OCI-LY7 (cell line): Measurements from ENCODE around the gene KRTAP5-8. TPM values are rescaled to one million over a fixed set of nuclear protein-coding genes. Genes with fewer than 3 reads are reported as not detected.

ENCODE experiments used
- BruUV-seq: library from RNA; stranded (reverse); fragments of 400-500 nt; replicated peaks from 2 replicates; lab custom pipeline; 2021; lab: Mats Ljungman, UMichigan
- CTCF ChIA-PET: fragments of 300-600 bp; sonication (Branson Sonifier 250); formaldehyde crosslinking; loops from one replicate; lab custom pipeline; 2022; ENCODE audit warnings: antibody characterized with exemption; ENCODE audit not compliant: unreplicated experiment; lab: Charles Lee
- POLR2A ChIA-PET: fragments of 300-600 bp; sonication (Branson Sonifier 250); formaldehyde crosslinking; loops from one replicate; lab custom pipeline; 2022; ENCODE audit warnings: antibody characterized with exemption; lab: Charles Lee
- DNase-seq: peaks from one replicate; pipeline ENCODE4 v3.0.0-alpha.2; 2015; ENCODE audit warnings: low spot score
- H2AFZ ChIP-seq: fragments of 200-600 bp; sonication (generic), shearing (Covaris generic); 2 replicates; pipeline ENCODE4 v1.6.1; 2014; ENCODE audit warnings: mild to moderate bottlenecking, antibody characterized with exemption, low read length, moderate library complexity
- H3K27ac ChIP-seq: fragments of 200-600 bp; sonication (generic); 2 replicates; pipeline ENCODE4 v1.5.1; 2014; ENCODE audit warnings: mixed run types, low read depth, mild to moderate bottlenecking, moderate library complexity, low read length, inconsistent platforms; ENCODE audit not compliant: poor library complexity, severe bottlenecking
- H3K36me3 ChIP-seq: fragments of 200-600 bp; sonication (generic); 2 replicates; pipeline ENCODE4 v1.6.1; 2014; ENCODE audit warnings: mild to moderate bottlenecking, antibody characterized with exemption, low read length, moderate library complexity, mixed read lengths; ENCODE audit not compliant: insufficient read depth
- H3K4me1 ChIP-seq: fragments of 200-600 bp; sonication (generic); 2 replicates; pipeline ENCODE4 v1.5.1; 2014; ENCODE audit warnings: mild to moderate bottlenecking, low read length; ENCODE audit not compliant: insufficient read depth, poor library complexity, severe bottlenecking
- H3K4me2 ChIP-seq: fragments of 200-600 bp; sonication (generic); 2 replicates; pipeline ENCODE4 v1.6.1; 2014; ENCODE audit warnings: mild to moderate bottlenecking, low read length
- H3K4me3 ChIP-seq: fragments of 200-600 bp; sonication (generic); 2 replicates; pipeline ENCODE4 v1.5.1; 2014; ENCODE audit warnings: mild to moderate bottlenecking, low read depth, low read length; ENCODE audit not compliant: poor library complexity, severe bottlenecking
- H3K79me2 ChIP-seq: fragments of 200-600 bp; sonication (generic); 2 replicates; pipeline ENCODE4 v1.6.1; 2016; ENCODE audit warnings: low read depth, mild to moderate bottlenecking, low read length, moderate library complexity, mixed read lengths; ENCODE audit not compliant: insufficient read depth
- H3K9me2 ChIP-seq: fragments of 200-600 bp; sonication (generic); 2 replicates; pipeline ENCODE4 v1.6.1; 2016; ENCODE audit warnings: mild to moderate bottlenecking, low read length, mixed read lengths; ENCODE audit not compliant: insufficient read depth
- H3K9me3 ChIP-seq: fragments of 200-600 bp; sonication (generic); 2 replicates; pipeline ENCODE4 v1.6.1; 2014; ENCODE audit warnings: mild to moderate bottlenecking, mixed run types, low read length, mixed read lengths
- H4K20me1 ChIP-seq: fragments of 200-600 bp; sonication (generic); 2 replicates; pipeline ENCODE4 v1.6.1; 2014; ENCODE audit warnings: mild to moderate bottlenecking, antibody characterized with exemption, low read length, moderate library complexity, mixed read lengths; ENCODE audit not compliant: insufficient read depth
- EZH2phosphoT487 ChIP-seq: fragments of 200-600 bp; sonication (generic); IDR thresholded peaks from 2 replicates; pipeline ENCODE4 v1.6.1; 2018; ENCODE audit warnings: low read depth, borderline replicate concordance, mild to moderate bottlenecking, mixed run types, antibody characterized with exemption, low read length, moderate library complexity, mixed read lengths
- intact Hi-C: fragments of 100-400 bp; cut with micrococcal nuclease; formaldehyde crosslinking; loops from one replicate; pipeline ENCODE4 v1.10.0; 2022; ENCODE audit not compliant: unreplicated experiment
- total RNA-seq, 2 experiments: library from RNA; depleted of rRNA in 1 of 2; stranded (reverse); fragments of >200 nt in 1 of 2; shearing (Covaris generic) in 1 of 2; gene quantifications; 2 replicates each; pipeline ENCODE4 v1.2.3, GENCODE V29; 2014 to 2022
- TF ChIP-seq, protein P1 (sequence below): fragments of 200-600 bp; sonication (generic); conservative IDR thresholded peaks from 2 replicates; pipeline ENCODE4 v1.5.1; 2014; ENCODE audit warnings: mild to moderate bottlenecking, antibody characterized with exemption, low read length, moderate library complexity, mixed read lengths

Gene KRTAP5-8
- total RNA-seq, 2 experiments from 2014 or later: not detected

- DNase-seq: no peak
- ChIA-PET POLR2A (no interaction called here), CTCF (no interaction called here)
- TF ChIP-seq EZH2phosphoT487: no peak
- TF ChIP-seq, protein P1, sequence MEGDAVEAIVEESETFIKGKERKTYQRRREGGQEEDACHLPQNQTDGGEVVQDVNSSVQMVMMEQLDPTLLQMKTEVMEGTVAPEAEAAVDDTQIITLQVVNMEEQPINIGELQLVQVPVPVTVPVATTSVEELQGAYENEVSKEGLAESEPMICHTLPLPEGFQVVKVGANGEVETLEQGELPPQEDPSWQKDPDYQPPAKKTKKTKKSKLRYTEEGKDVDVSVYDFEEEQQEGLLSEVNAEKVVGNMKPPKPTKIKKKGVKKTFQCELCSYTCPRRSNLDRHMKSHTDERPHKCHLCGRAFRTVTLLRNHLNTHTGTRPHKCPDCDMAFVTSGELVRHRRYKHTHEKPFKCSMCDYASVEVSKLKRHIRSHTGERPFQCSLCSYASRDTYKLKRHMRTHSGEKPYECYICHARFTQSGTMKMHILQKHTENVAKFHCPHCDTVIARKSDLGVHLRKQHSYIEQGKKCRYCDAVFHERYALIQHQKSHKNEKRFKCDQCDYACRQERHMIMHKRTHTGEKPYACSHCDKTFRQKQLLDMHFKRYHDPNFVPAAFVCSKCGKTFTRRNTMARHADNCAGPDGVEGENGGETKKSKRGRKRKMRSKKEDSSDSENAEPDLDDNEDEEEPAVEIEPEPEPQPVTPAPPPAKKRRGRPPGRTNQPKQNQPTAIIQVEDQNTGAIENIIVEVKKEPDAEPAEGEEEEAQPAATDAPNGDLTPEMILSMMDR: no peak
- Histone ChIP-seq H3K4me2 (no peak overlapping the region), H3K9me3 (no peaks in the 10 kb centered on the region), H3K36me3 (no peaks in the 10 kb centered on the region), H2AFZ (no peak overlapping the region), H3K4me1 (no peaks in the 10 kb centered on the region), H3K27ac (no peak overlapping the region), H3K4me3 (no peak overlapping the region), H3K9me2 (no peaks in the 10 kb centered on the region), H3K79me2 (no peaks in the 10 kb centered on the region), H4K20me1 (no peaks in the 10 kb centered on the region)
- intact Hi-C loops: no loop called here
- BruUV-seq: no TSS peak
Measured at GRCh38 chr11:71535825-71536224, 2.0 kb upstream of the KRTAP5-8 start.

DNA sequence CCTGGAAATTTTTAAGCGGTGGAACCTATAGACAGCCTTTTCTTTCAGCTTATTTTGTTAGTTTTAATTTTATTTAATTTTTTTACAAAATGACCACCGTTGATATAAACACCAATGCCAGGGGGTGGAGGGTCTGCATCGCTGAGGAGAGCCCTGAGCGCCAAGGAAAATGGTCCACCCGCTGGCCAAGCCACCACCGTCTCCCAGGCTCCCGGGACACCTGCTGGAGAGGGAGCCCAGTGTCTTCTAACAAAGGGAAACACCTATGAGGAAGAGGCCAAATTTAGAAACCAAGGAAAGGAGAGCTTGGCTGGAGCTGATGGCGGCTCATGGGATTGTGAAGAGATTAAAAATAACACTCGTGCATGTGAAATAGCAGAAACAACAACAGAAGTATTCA lies 288 bp upstream of the KRTAP5-8 start:
- Histone ChIP-seq H3K4me2 (no peak overlapping the region), H4K20me1 (no peaks in the 10 kb centered on the region), H3K79me2 (no peaks in the 10 kb centered on the region), H3K9me2 (no peaks in the 10 kb centered on the region), H2AFZ (no peak overlapping the region), H3K4me3 (no peak overlapping the region), H3K36me3 (no peaks in the 10 kb centered on the region), H3K27ac (no peak overlapping the region), H3K9me3 (no peaks in the 10 kb centered on the region), H3K4me1 (no peaks in the 10 kb centered on the region)
- no TSS peak for BruUV-seq
- TF ChIP-seq EZH2phosphoT487: no peak
- TF ChIP-seq, protein P1: no peak
- CTCF ChIA-PET: no interaction called here
- intact Hi-C loops: no loop called here
- POLR2A ChIA-PET: no interaction called here
- DNase-seq: no peak

GRCh38 chr11:71538666-71538990 lies 803 bp downstream of the KRTAP5-8 start:
- no peak overlapping the region for H2AFZ ChIP-seq
- no peaks in the 10 kb centered on the region for H3K36me3 ChIP-seq
- H4K20me1 ChIP-seq: no peaks in the 10 kb centered on the region
- H3K4me2 ChIP-seq: no peak overlapping the region
- no peaks in the 10 kb centered on the region for H3K9me2 ChIP-seq
- intact Hi-C loops: no loop called here
- DNase-seq: no peak
- ChIA-PET CTCF (no interaction called here), POLR2A (no interaction called here)
- no TSS peak for BruUV-seq
- H3K27ac ChIP-seq: no peak overlapping the region
- no peaks in the 10 kb centered on the region for H3K9me3 ChIP-seq
- TF ChIP-seq EZH2phosphoT487: no peak
- TF ChIP-seq, protein P1: no peak
- no peak overlapping the region for H3K4me3 ChIP-seq
- H3K4me1 ChIP-seq: no peaks in the 10 kb centered on the region
- H3K79me2 ChIP-seq: no peaks in the 10 kb centered on the region
